Subcutaneous abdominal adipose tissue (tissue), 5 donors: ENCODE measurements around the gene ANTXRL.

ENCODE experiments used
- H3K27ac ChIP-seq: one replicate; pipeline ENCODE4 v1.7.0; 2013; ENCODE audit warnings: low read depth, mild to moderate bottlenecking, inconsistent platforms, low read length, moderate library complexity
- H3K27me3 ChIP-seq, 5 donors: one replicate each; pipeline ENCODE4 v1.7.0; 2013; ENCODE audit warnings: low read length in 5 of 5, inconsistent platforms in 1 of 5; ENCODE audit not compliant: control insufficient read depth in 5 of 5, insufficient read depth in 4 of 5
- H3K36me3 ChIP-seq, 5 donors: one replicate each; pipeline ENCODE4 v1.7.0; 2013; ENCODE audit warnings: low read length in 5 of 5; ENCODE audit not compliant: control insufficient read depth in 5 of 5, insufficient read depth in 5 of 5
- H3K4me1 ChIP-seq, 5 donors: one replicate each; pipeline ENCODE4 v1.7.0; 2013; ENCODE audit warnings: low read length in 5 of 5, mild to moderate bottlenecking in 3 of 5, moderate library complexity in 1 of 5; ENCODE audit not compliant: control insufficient read depth in 5 of 5, insufficient read depth in 5 of 5
- H3K4me3 ChIP-seq, 5 donors: one replicate each; pipeline ENCODE4 v1.7.0; 2013; ENCODE audit warnings: low read length in 5 of 5, low read depth in 1 of 5
- H3K9ac ChIP-seq, 5 donors: one replicate each; pipeline ENCODE4 v1.7.0; 2013; ENCODE audit warnings: low read length in 5 of 5, mild to moderate bottlenecking in 4 of 5, moderate library complexity in 3 of 5
- H3K9me3 ChIP-seq, 5 donors: one replicate each; pipeline ENCODE4 v1.7.0; 2013; ENCODE audit warnings: low read length in 5 of 5; ENCODE audit not compliant: control insufficient read depth in 5 of 5
- donor health status: healthy.
- donor health status: healthy.
- donor health status: healthy.
- donor health status: healthy.
- donor health status: healthy.

The ANTXRL gene

GRCh38 chr10:46287846-46288477 lies 1.2 kb downstream of the ANTXRL start:
- Histone ChIP-seq H3K36me3 (no peaks in the 10 kb centered on the region), H3K9ac (no peak overlapping the region), H3K27me3 (peaks cover 0 to 4% (median 0%) of the 10 kb centered on the region in 5 donors), H3K4me3 (no peak overlapping the region), H3K9me3 (no peaks in the 10 kb centered on the region), H3K27ac (no peak overlapping the region), H3K4me1 (peaks cover 5 to 25% (median 12%) of the 10 kb centered on the region in 5 donors)

GRCh38 chr10:46288601-46289206 lies 1.9 kb downstream of the ANTXRL start:
- no peak overlapping the region for H3K27ac ChIP-seq
- H3K4me1 ChIP-seq = peaks cover 3 to 28% (median 12%) of the 10 kb centered on the region in 5 donors
- no peaks in the 10 kb centered on the region for H3K9me3 ChIP-seq
- no peak overlapping the region for H3K4me3 ChIP-seq
- H3K9ac ChIP-seq = no peak overlapping the region
- no peaks in the 10 kb centered on the region for H3K36me3 ChIP-seq
- peaks cover 0 to 6% (median 0%) of the 10 kb centered on the region in 5 donors for H3K27me3 ChIP-seq

GRCh38 chr10:46289209-46289810 lies 2.5 kb downstream of the ANTXRL start:
- H3K27me3 ChIP-seq = peaks cover 0 to 10% (median 0%) of the 10 kb centered on the region in 5 donors
- H3K4me1 ChIP-seq = peaks cover 0 to 23% (median 8%) of the 10 kb centered on the region in 5 donors
- H3K9me3 ChIP-seq = no peaks in the 10 kb centered on the region
- no peak overlapping the region for H3K27ac ChIP-seq
- no peaks in the 10 kb centered on the region for H3K36me3 ChIP-seq
- H3K4me3 ChIP-seq = no peak overlapping the region
- H3K9ac ChIP-seq = no peak overlapping the region

GRCh38 chr10:46290101-46290886 lies 3.5 kb downstream of the ANTXRL start:
- no peak overlapping the region for H3K27ac ChIP-seq
- H3K9ac ChIP-seq = no peak overlapping the region
- H3K4me3 ChIP-seq = no peak overlapping the region
- peaks cover 0 to 15% (median 0%) of the 10 kb centered on the region in 5 donors for H3K27me3 ChIP-seq
- peaks cover 0 to 16% (median 2%) of the 10 kb centered on the region in 5 donors for H3K4me1 ChIP-seq
- H3K36me3 ChIP-seq = no peaks in the 10 kb centered on the region
- no peaks in the 10 kb centered on the region for H3K9me3 ChIP-seq

- Histone ChIP-seq H3K4me1 (peaks cover 0 to 15% (median 0%) of the 10 kb centered on the region in 5 donors), H3K27ac (no peak overlapping the region), H3K27me3 (peaks cover 0 to 15% (median 0%) of the 10 kb centered on the region in 5 donors), H3K4me3 (no peak overlapping the region), H3K9me3 (no peaks in the 10 kb centered on the region), H3K36me3 (no peaks in the 10 kb centered on the region), H3K9ac (no peak overlapping the region)
Measured at GRCh38 chr10:46291817-46292572, 5.2 kb downstream of the ANTXRL start.

- H3K4me3 ChIP-seq = no peak overlapping the region
- no peaks in the 10 kb centered on the region for H3K36me3 ChIP-seq
- H3K9ac ChIP-seq = no peak overlapping the region
- H3K9me3 ChIP-seq = no peaks in the 10 kb centered on the region
- no peak overlapping the region for H3K27ac ChIP-seq
- peaks cover 0 to 15% (median 0%) of the 10 kb centered on the region in 5 donors for H3K4me1 ChIP-seq
- H3K27me3 ChIP-seq = peaks cover 0 to 20% (median 0%) of the 10 kb centered on the region in 5 donors
Measured at GRCh38 chr10:46292573-46293023, 5.8 kb downstream of the ANTXRL start.

- Histone ChIP-seq H3K27me3 (peaks cover 0 to 21% (median 0%) of the 10 kb centered on the region in 5 donors), H3K36me3 (no peaks in the 10 kb centered on the region), H3K27ac (no peak overlapping the region), H3K4me1 (peaks cover 0 to 15% (median 0%) of the 10 kb centered on the region in 5 donors), H3K4me3 (no peak overlapping the region), H3K9ac (no peak overlapping the region), H3K9me3 (no peaks in the 10 kb centered on the region)
Measured at GRCh38 chr10:46293228-46293627, 6.4 kb downstream of the ANTXRL start.

GRCh38 chr10:46293832-46294640 lies 7.2 kb downstream of the ANTXRL start:
- no peaks in the 10 kb centered on the region for H3K36me3 ChIP-seq
- peaks cover 0 to 15% (median 0%) of the 10 kb centered on the region in 5 donors for H3K4me1 ChIP-seq
- H3K9me3 ChIP-seq = no peaks in the 10 kb centered on the region
- H3K27me3 ChIP-seq = peaks cover 0 to 21% (median 2%) of the 10 kb centered on the region in 5 donors
- H3K27ac ChIP-seq = no peak overlapping the region
- no peak overlapping the region for H3K9ac ChIP-seq
- H3K4me3 ChIP-seq = no peak overlapping the region
